Psoas muscle (tissue), 8 donors: ENCODE measurements around the gene MTMR3. TPM values are rescaled to one million over a fixed set of nuclear protein-coding genes. Genes with fewer than 3 reads are reported as not detected.
A peak's percentile ranks its signal among the peaks of the same experiment; 100 is the strongest.

Source experiments
- ATAC-seq, 4 donors: fragments of 200-7000 bp; cut with Tn5 transposase; one replicate each; pipeline ENCODE4 v1.9.1; 2020; ENCODE audit warnings: moderate library complexity in 3 of 4, mild to moderate bottlenecking in 2 of 4
- DNase-seq, 2 donors: peaks; one replicate each; pipeline ENCODE4 v3.0.0-alpha.2; 2020
- H3K27ac ChIP-seq: fragments of 200-600 bp; one replicate; pipeline ENCODE4 v1.8.0; 2022
- H3K27me3 ChIP-seq, 3 donors: fragments of 200-600 bp in 1 of 3; one replicate each; pipeline versions ENCODE4 v1.6.1 to v1.8.0; 2013 to 2022; ENCODE audit warnings: low read length in 2 of 3, mild to moderate bottlenecking in 2 of 3, moderate library complexity in 1 of 3; ENCODE audit not compliant: insufficient read depth in 3 of 3
- H3K36me3 ChIP-seq, 2 donors: fragments of 200-600 bp in 1 of 2; one replicate each; pipeline versions ENCODE4 v1.6.1 to v1.8.0; 2013 to 2022; ENCODE audit warnings: low read depth in 1 of 2, mild to moderate bottlenecking in 1 of 2, moderate library complexity in 1 of 2; ENCODE audit not compliant: insufficient read depth in 1 of 2
- H3K4me1 ChIP-seq: fragments of 200-600 bp; one replicate; pipeline ENCODE4 v1.8.0; 2022
- H3K4me3 ChIP-seq: fragments of 200-600 bp; one replicate; pipeline ENCODE4 v1.8.0; 2022; ENCODE audit warnings: mild to moderate bottlenecking
- H3K9me3 ChIP-seq: fragments of 200-600 bp; one replicate; pipeline ENCODE4 v1.8.0; 2022
- CTCF ChIP-seq: fragments of 200-600 bp; IDR thresholded peaks from one replicate; pipeline ENCODE4 v1.8.0; 2022; ENCODE audit warnings: antibody characterized with exemption
- WGBS, 3 donors: extraction: QIAGEN DNeasy Blood & Tissue Kit; methylation state at CpG; one replicate each; pipeline versions ENCODE4 v1.1.6 to v1.1.7; 2013; 5-methylcytosine and 5-hydroxymethylcytosine counted together
- intact Hi-C, 2 donors: fragments of 100-400 bp; cut with DNase I; formaldehyde crosslinking; loops; one replicate each; pipeline versions ENCODE4 v1.11.0 to v1.14.2; 2022
- polyA plus RNA-seq, 3 donors: library from polyadenylated mRNA; stranded (reverse); fragments of 200-250 nt; gene quantifications; one replicate each; pipeline ENCODE4 v1.2.3, GENCODE V29; 2013
- total RNA-seq, 4 donors: library from RNA; stranded (reverse); fragmentation: NEBNext Ultra II Directional in 2 of 4; extraction: Animal tissue kit (Norgen Biotek cat#: 25700) in 2 of 4; gene quantifications; one replicate each; pipeline versions ENCODE4 v1.2.1 to v1.2.4, GENCODE V29; 2021 to 2023
- donor health status: healthy with polysubstance abuse.
- donor health status: DM: no; HTN: no; CAD: no; lungs with moderate emphysema.
- donor health status: Bipolar disorder and iron deficiency.
- donor health status: healthy.
- donor health status: DM: yes; HTN: yes; CAD: no.
- donor health status: DM: no; HTN: no; CAD: no.
- donor health status: DM: no; HTN: no; CAD: no.
- donor health status: DM: yes; HTN: yes; CAD: no.

Gene MTMR3
- total and polyA plus RNA-seq, 7 donors: 7.8 to 37.9 (median 31.8) TPM

- 78 to 87% (median 83%) methylated on average over 2 of the region's 2 CpGs for WGBS, 3 donors
- H3K27ac ChIP-seq: peak overlapping the region; percentile 38
- ATAC-seq (no peak), DNase-seq (no peak)
- H3K4me3 ChIP-seq: no peak overlapping the region
- intact Hi-C loops: no loop called here
- TF ChIP-seq CTCF: no peak
- H3K27me3 ChIP-seq: no peaks in the 10 kb centered on the region
- H3K4me1 ChIP-seq: peaks cover 6% of the 10 kb centered on the region
- no peaks in the 10 kb centered on the region for H3K9me3 ChIP-seq
- H3K36me3 ChIP-seq: no peaks in the 10 kb centered on the region
Measured at GRCh38 chr22:29842172-29842571, 40.8 kb upstream of the MTMR3 start.

GRCh38 chr22:29842740-29843139, 40.2 kb upstream of the MTMR3 start:
- Histone ChIP-seq H3K9me3 (no peaks in the 10 kb centered on the region), H3K27ac (peak overlapping the region; percentile 38), H3K36me3 (no peaks in the 10 kb centered on the region), H3K27me3 (no peaks in the 10 kb centered on the region), H3K4me3 (no peak overlapping the region), H3K4me1 (peaks cover 3% of the 10 kb centered on the region)
- TF ChIP-seq CTCF: no peak
- intact Hi-C loops: no loop called here
- 63 to 79% (median 68%) methylated on average over 2 of the region's 2 CpGs for WGBS, 3 donors
- no peak for DNase-seq
- ATAC-seq: peak in 3 of 4 donors; percentile 24 to 48 (median 27)

GRCh38 chr22:29846290-29846689, 36.7 kb upstream of the MTMR3 start:
- Histone ChIP-seq H3K4me1 (no peaks in the 10 kb centered on the region), H3K27me3 (no peaks in the 10 kb centered on the region), H3K4me3 (no peak overlapping the region), H3K9me3 (no peaks in the 10 kb centered on the region), H3K27ac (no peak overlapping the region), H3K36me3 (no peaks in the 10 kb centered on the region)
- WGBS, 3 donors: 89 to 98% (median 91%) methylated on average over 2 of the region's 2 CpGs
- intact Hi-C loops: no loop called here
- no peak for DNase-seq
- no peak for ATAC-seq
- no peak for TF ChIP-seq CTCF

- ATAC-seq: peak in 2 of 4 donors; percentile 42 to 60
Measured at GRCh38 chr22:29848111-29848510, 34.9 kb upstream of the MTMR3 start.

More at GRCh38 chr22:29848111-29848510, 34.9 kb upstream of the MTMR3 start:
- no peaks in the 10 kb centered on the region for H3K27me3 ChIP-seq
- 51 to 60% (median 55%) methylated on average over 3 of the region's 3 CpGs for WGBS, 3 donors
- H3K9me3 ChIP-seq: no peaks in the 10 kb centered on the region
- H3K27ac ChIP-seq: peak overlapping the region; percentile 36
- intact Hi-C loops: no loop called here
- H3K36me3 ChIP-seq: no peaks in the 10 kb centered on the region
- no peaks in the 10 kb centered on the region for H3K4me1 ChIP-seq
- DNase-seq: no peak
- H3K4me3 ChIP-seq: no peak overlapping the region
- no peak for TF ChIP-seq CTCF
